OCI-LY3 (cell line): Measurements from ENCODE around the gene FBN3.

Source experiments
- EZH2phosphoT487 ChIP-seq: fragments of 200-600 bp; shearing (Covaris generic); IDR thresholded peaks from 2 replicates; pipeline ENCODE4 v1.6.1; 2018; ENCODE audit warnings: antibody characterized with exemption, mixed run types, low read depth
- TF ChIP-seq, protein P1 (sequence below): fragments of 200-600, 300-600 bp; sonication (generic); IDR thresholded peaks from 2 replicates; pipeline ENCODE4 v1.5.1; 2014; ENCODE audit warnings: antibody characterized with exemption, low read length, low read depth

- TF ChIP-seq, protein P1, sequence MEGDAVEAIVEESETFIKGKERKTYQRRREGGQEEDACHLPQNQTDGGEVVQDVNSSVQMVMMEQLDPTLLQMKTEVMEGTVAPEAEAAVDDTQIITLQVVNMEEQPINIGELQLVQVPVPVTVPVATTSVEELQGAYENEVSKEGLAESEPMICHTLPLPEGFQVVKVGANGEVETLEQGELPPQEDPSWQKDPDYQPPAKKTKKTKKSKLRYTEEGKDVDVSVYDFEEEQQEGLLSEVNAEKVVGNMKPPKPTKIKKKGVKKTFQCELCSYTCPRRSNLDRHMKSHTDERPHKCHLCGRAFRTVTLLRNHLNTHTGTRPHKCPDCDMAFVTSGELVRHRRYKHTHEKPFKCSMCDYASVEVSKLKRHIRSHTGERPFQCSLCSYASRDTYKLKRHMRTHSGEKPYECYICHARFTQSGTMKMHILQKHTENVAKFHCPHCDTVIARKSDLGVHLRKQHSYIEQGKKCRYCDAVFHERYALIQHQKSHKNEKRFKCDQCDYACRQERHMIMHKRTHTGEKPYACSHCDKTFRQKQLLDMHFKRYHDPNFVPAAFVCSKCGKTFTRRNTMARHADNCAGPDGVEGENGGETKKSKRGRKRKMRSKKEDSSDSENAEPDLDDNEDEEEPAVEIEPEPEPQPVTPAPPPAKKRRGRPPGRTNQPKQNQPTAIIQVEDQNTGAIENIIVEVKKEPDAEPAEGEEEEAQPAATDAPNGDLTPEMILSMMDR: peak; percentile 28
- TF ChIP-seq EZH2phosphoT487: no peak
These were observed 53.3 kb downstream of the FBN3 start for GRCh38 chr19:8096071-8096470.
